Body of pancreas (tissue), 4 donors: ENCODE results near the gene PEX16.

Experiments
- POLR2A ChIP-seq, 3 donors: fragments of 450-650 bp; IDR thresholded peaks; one replicate each; pipeline ENCODE4 v1.6.1; 2016; ENCODE audit warnings: antibody characterized with exemption in 3 of 3, mild to moderate bottlenecking in 2 of 3
- TF ChIP-seq, protein P1 (sequence below), 7 experiments: fragments of 450-650 bp in 4 of 7; fragments of 200-600 bp in 3 of 7; sonication (generic) in 3 of 7; IDR thresholded peaks; one replicate each; pipeline ENCODE4 v1.5.1; 2016 to 2019; ENCODE audit warnings: antibody characterized with exemption in 7 of 7

DNA sequence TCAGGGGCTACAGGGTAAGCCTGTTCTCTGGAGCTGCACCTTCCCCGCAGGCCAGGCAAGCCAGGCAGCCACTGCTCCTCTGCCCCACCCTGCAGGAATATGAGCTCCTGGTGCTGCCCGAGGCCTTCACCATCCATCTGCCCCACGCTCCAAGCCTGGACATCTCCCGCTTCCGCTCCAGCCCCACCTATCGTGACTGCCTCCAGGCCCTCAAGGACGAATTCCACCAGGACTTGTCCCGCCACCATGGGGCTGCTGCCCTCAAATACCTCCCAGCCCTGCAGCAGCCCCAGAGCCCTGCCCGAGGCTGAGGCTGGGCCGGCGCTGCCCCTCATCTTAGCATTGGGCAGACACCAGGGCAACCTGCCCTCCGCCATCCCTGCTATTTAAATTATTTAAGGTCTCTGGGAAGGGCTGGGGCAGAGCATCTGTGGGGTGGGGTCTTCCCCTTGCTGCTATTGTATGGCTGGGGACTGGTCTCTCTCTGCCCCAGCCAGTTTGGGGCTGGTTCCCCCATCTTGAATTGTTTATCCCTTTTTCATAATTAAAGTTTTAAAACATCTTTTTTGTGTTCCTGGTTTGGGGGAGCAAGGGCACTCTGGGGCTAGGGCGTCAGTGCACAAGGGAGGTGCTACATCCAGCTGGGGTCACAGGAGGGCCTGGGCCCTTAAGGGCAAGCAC, 11.0 kb upstream of the PEX16 start:
- TF ChIP-seq, protein P1, sequence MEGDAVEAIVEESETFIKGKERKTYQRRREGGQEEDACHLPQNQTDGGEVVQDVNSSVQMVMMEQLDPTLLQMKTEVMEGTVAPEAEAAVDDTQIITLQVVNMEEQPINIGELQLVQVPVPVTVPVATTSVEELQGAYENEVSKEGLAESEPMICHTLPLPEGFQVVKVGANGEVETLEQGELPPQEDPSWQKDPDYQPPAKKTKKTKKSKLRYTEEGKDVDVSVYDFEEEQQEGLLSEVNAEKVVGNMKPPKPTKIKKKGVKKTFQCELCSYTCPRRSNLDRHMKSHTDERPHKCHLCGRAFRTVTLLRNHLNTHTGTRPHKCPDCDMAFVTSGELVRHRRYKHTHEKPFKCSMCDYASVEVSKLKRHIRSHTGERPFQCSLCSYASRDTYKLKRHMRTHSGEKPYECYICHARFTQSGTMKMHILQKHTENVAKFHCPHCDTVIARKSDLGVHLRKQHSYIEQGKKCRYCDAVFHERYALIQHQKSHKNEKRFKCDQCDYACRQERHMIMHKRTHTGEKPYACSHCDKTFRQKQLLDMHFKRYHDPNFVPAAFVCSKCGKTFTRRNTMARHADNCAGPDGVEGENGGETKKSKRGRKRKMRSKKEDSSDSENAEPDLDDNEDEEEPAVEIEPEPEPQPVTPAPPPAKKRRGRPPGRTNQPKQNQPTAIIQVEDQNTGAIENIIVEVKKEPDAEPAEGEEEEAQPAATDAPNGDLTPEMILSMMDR (IDR thresholded peaks at IDR 0.05) = no peak
- TF ChIP-seq POLR2A (IDR thresholded peaks at IDR 0.05) = no peak
